ENCODE data around the gene FGD6. TPM values are rescaled to one million over a fixed set of nuclear protein-coding genes. Genes with fewer than 3 reads are reported as not detected.
"Not testable (repeated sequence)": the region's sequence is repeated elsewhere in the genome, so short reads cannot be mapped to it uniquely, and the experiment has no call there.

Gene FGD6
- total RNA-seq, 4 donors from 2014 or later = 25.8 to 46.5 (median 36.3) TPM

DNA sequence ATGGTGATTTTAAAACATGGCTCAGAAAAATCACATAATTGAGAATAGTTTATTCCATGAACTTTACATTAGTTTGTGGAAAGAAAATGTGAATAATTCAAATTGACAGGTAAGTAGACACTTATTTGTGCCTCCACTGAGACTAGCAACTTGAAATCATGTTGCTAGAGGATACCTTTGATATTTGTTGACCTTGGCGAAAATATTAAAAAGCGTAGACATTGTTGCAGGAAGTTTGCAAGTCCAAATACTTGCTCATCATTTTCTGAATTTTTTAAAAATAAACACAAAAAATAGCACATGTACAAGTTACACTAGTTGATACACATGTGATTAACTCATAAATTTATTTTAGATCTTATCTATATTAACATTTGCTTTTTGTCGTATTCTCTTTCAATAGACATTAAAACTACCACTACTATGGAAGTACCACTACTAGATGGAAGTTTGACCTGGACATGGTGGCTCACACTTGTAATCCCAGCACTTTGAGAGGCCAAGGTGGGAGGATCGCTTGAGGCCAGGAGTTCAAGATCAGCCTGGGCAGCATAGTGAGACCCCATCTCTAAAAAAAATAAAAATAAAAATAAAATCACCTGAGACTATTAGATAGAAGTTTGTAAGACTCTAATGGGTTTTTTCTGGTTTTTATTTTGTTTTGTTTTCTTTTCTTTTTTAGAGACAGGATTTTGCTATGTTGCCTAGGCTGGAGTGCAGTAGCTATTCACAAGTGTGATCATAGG is 24.7 kb upstream of the FGD6 start:
- H3K27ac ChIP-seq = no peak overlapping the region
- ATAC-seq = no peak

GRCh38 chr12:95241138-95241537 is 23.9 kb upstream of the FGD6 start:
- not testable (repeated sequence) for H3K4me3 ChIP-seq
- WGBS, 2 donors (ENCODE audit: low coverage in 1 of 2) = 92 to 97% methylated on average over 2 to 3 of the region's 6 CpGs
- peaks cover 0 to 67% (median 0%) of the 10 kb centered on the region in 3 donors for H3K4me1 ChIP-seq

More for the DNA sequence above, 24.7 kb upstream of the FGD6 start:
- H3K4me3 ChIP-seq = no peak overlapping the region
- peaks cover 0 to 20% of the 10 kb centered on the region in 2 donors for H3K36me3 ChIP-seq
- WGBS, 2 donors (ENCODE audit: low coverage in 1 of 2) = 90 to 91% methylated on average over 4 of the region's 4 CpGs
- no peaks in the 10 kb centered on the region for H3K9me3 ChIP-seq
- no peaks in the 10 kb centered on the region for H3K27me3 ChIP-seq
- peaks cover 0 to 67% (median 0%) of the 10 kb centered on the region in 3 donors for H3K4me1 ChIP-seq
- no peak for TF ChIP-seq POLR2A (IDR thresholded peaks at IDR 0.05)
- TF ChIP-seq CTCF (IDR thresholded peaks at IDR 0.05) = no peak
- TF ChIP-seq POLR2AphosphoS5 (IDR thresholded peaks at IDR 0.05) = no peak
- TF ChIP-seq EP300 (IDR thresholded peaks at IDR 0.05) = no peak

DNA sequence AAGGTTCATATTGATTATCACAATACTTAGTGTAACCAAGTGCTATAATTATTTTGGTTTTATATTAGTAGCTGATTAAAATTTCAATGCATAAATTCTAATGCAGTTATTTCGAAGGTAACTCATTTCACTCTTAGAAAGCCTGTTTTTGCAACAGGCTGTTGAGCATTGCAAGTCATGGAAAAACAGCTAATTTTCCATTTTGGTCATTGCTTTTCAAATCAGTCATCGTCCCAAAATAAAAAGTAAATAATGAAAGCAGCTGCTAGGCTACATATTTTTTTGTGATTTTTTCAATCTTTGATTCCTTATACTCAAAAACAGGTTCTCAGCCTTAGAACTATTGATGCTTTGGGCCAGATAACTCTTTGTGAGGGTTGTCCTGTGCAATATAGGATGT is 23.3 kb upstream of the FGD6 start:
- 45 to 63% methylated on average over 2 of the region's 2 CpGs for WGBS, 2 donors (ENCODE audit: low coverage in 1 of 2)
- Histone ChIP-seq H3K36me3 (peaks cover 0 to 20% of the 10 kb centered on the region in 2 donors), H3K27me3 (no peaks in the 10 kb centered on the region), H3K4me3 (no peak overlapping the region), H3K27ac (no peak overlapping the region), H3K4me1 (peaks cover 0 to 62% (median 0%) of the 10 kb centered on the region in 3 donors), H3K9me3 (no peaks in the 10 kb centered on the region)
- TF ChIP-seq POLR2AphosphoS5 (IDR thresholded peaks at IDR 0.05) = no peak
- no peak for TF ChIP-seq CTCF (IDR thresholded peaks at IDR 0.05)
- no peak for TF ChIP-seq POLR2A (IDR thresholded peaks at IDR 0.05)
- no peak for TF ChIP-seq EP300 (IDR thresholded peaks at IDR 0.05)
- ATAC-seq = no peak

More at GRCh38 chr12:95241138-95241537, 23.9 kb upstream of the FGD6 start:
- H3K36me3 ChIP-seq = peaks cover 0 to 20% of the 10 kb centered on the region in 2 donors
- not testable (repeated sequence) for H3K27me3 ChIP-seq, H3K27ac ChIP-seq, ATAC-seq, H3K9me3 ChIP-seq

GRCh38 chr12:95239835-95240234 is 22.6 kb upstream of the FGD6 start:
- H3K27me3 ChIP-seq, H3K9me3 ChIP-seq, H3K27ac ChIP-seq, ATAC-seq, H3K4me3 ChIP-seq: not testable (repeated sequence)
- Histone ChIP-seq H3K4me1 (peaks cover 0 to 60% (median 0%) of the 10 kb centered on the region in 3 donors), H3K36me3 (peaks cover 0 to 20% of the 10 kb centered on the region in 2 donors)
- WGBS, 2 donors (ENCODE audit: low coverage in 1 of 2) = 88% methylated on average over 2 of the region's 2 CpGs; no CpG with 5 or more reads in 1 of the 2 donors

- Histone ChIP-seq H3K27me3 (no peaks in the 10 kb centered on the region), H3K4me3 (no peak overlapping the region), H3K27ac (no peak overlapping the region), H3K36me3 (peaks cover 0 to 20% of the 10 kb centered on the region in 2 donors), H3K4me1 (peaks cover 0 to 63% (median 0%) of the 10 kb centered on the region in 3 donors), H3K9me3 (no peaks in the 10 kb centered on the region)
- no peak for TF ChIP-seq POLR2AphosphoS5 (IDR thresholded peaks at IDR 0.05)
- no peak for TF ChIP-seq CTCF (IDR thresholded peaks at IDR 0.05)
- TF ChIP-seq EP300 (IDR thresholded peaks at IDR 0.05) = no peak
- no peak for TF ChIP-seq POLR2A (IDR thresholded peaks at IDR 0.05)
- ATAC-seq = no peak
Measured at GRCh38 chr12:95239216-95239615, 21.9 kb upstream of the FGD6 start.

DNA sequence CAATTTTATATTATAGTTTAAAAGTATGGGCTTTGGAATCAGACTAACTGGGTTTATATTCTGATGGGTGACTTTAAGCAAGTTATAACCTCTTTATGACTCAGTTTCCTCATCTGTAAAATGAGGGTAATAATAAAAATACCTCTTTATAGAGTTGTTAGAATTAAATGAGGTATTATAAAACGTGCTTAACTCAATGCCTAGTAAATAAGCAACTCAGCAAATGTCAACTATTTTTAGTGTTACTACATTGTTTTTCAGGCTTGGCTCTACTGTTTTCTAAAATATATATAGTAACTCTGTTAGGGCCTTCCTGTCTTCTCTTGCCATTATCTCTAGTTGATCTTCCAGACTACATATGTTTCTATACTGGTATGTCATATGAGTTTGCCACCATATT is 20.9 kb upstream of the FGD6 start:
- TF ChIP-seq CTCF (IDR thresholded peaks at IDR 0.05) (no peak), POLR2AphosphoS5 (IDR thresholded peaks at IDR 0.05) (no peak), EP300 (IDR thresholded peaks at IDR 0.05) (no peak), POLR2A (IDR thresholded peaks at IDR 0.05) (no peak)
- WGBS, 2 donors (ENCODE audit: low coverage in 1 of 2) = 59 to 67% methylated on average over 1 of the region's 1 CpG

More for the DNA sequence above, 20.9 kb upstream of the FGD6 start:
- peaks cover 0 to 57% (median 0%) of the 10 kb centered on the region in 3 donors for H3K4me1 ChIP-seq
- no peaks in the 10 kb centered on the region for H3K9me3 ChIP-seq
- no peak overlapping the region for H3K4me3 ChIP-seq
- H3K27me3 ChIP-seq = no peaks in the 10 kb centered on the region
- peaks cover 0 to 10% of the 10 kb centered on the region in 2 donors for H3K36me3 ChIP-seq
- ATAC-seq = no peak
- H3K27ac ChIP-seq = no peak overlapping the region

Measured in gastroesophageal sphincter (tissue), 4 donors.